ENCODE results near the gene PHOX2A.
A peak's percentile ranks its signal among the peaks of the same experiment; 100 is the strongest.

The PHOX2A gene

DNA sequence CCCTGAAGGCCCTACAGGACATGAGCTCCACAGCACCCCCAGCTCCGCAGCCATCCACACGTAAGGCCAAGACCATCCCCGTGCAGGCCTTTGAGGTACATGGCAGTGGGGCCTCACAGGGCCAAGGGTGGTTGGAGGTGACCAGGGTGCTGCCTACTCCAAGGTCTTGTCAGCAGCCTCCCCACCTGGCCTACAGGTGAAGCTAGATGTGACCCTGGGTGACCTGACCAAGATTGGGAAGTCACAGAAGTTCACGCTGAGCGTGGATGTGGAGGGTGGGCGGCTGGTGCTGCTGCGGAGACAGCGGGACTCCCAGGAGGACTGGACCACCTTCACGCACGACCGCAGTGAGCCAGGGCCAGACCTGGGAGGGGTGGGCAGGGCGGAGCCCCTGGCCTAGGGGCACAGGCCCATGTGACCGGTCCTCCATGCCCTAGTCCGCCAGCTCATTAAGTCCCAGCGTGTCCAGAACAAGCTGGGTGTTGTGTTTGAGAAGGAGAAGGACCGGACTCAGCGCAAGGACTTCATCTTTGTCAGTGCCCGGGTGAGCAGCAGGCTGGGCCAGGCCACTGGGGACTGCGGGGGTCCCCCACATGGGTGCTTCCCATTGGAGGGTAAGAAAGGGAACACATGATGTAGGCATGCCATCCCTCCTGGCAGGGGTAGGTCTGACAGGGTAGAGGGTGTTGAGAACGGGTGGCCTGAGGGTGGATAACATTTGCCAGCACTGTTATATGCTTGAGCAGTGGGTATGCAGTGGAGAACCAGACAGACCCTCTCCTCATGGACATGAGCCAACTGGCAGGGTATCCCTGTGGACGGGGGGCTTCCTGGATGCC lies 13.8 kb downstream of the PHOX2A start:
- TF ChIP-seq, protein P1, sequence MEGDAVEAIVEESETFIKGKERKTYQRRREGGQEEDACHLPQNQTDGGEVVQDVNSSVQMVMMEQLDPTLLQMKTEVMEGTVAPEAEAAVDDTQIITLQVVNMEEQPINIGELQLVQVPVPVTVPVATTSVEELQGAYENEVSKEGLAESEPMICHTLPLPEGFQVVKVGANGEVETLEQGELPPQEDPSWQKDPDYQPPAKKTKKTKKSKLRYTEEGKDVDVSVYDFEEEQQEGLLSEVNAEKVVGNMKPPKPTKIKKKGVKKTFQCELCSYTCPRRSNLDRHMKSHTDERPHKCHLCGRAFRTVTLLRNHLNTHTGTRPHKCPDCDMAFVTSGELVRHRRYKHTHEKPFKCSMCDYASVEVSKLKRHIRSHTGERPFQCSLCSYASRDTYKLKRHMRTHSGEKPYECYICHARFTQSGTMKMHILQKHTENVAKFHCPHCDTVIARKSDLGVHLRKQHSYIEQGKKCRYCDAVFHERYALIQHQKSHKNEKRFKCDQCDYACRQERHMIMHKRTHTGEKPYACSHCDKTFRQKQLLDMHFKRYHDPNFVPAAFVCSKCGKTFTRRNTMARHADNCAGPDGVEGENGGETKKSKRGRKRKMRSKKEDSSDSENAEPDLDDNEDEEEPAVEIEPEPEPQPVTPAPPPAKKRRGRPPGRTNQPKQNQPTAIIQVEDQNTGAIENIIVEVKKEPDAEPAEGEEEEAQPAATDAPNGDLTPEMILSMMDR (IDR thresholded peaks at IDR 0.05) = no peak
- Histone ChIP-seq H3K4me3 (no peak overlapping the region), H3K27ac (no peak overlapping the region)
- peak; percentile 53 for DNase-seq (ENCODE audit: low spot score)

DNA sequence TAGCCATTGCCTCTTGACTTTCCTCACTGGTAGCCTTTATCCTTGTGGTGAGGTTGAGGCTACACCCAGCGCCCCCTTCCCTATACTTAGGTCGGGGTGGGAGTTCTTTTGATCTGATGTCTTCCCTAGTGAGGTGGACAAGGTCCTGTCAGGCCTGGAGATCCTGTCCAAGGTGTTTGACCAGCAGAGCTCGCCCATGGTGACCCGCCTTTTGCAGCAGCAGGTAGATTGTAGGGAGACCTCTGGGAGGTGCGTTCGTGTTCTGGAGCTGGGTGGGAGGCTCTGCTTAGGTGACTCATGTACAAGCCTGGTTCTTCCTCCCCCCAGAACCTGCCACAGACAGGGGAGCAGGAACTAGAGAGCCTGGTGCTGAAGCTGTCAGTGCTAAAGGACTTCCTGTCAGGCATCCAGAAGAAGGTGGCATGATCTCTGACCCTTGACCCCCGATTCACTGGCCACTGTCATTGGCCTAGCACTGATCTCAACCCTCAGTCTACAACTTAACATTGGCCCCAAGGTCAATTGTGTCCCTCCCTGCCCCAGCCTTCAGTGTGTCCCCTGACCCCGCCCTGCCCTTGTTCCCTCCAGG lies 14.5 kb downstream of the PHOX2A start:
- Histone ChIP-seq H3K27ac (no peak overlapping the region), H3K4me3 (no peak overlapping the region)
- peak; percentile 64 for DNase-seq (ENCODE audit: low spot score)
- TF ChIP-seq, protein P1 (IDR thresholded peaks at IDR 0.05) = no peak

DNA sequence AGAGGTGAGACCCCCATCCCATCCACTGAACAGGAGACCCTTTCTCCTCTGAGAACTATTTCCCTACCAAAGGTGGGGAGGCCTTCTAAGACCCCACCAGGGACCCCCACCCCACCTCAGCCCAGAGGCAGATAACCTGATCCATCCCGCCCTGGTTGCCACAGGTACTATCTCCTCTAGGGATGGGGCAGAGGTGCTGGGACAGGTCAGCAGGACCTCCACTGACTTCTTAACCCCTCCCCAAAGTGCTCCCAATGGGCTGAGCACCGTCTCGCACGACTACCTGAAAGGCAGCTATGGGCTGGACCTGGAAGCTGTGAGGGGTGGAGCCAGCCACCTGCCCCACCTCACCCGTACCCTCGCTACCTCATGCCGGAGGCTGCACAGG lies 15.1 kb downstream of the PHOX2A start:
- TF ChIP-seq, protein P1 (IDR thresholded peaks at IDR 0.05) = no peak
- no peak overlapping the region for H3K4me3 ChIP-seq
- H3K27ac ChIP-seq = no peak overlapping the region
- DNase-seq (ENCODE audit: low spot score) = no peak

DNA sequence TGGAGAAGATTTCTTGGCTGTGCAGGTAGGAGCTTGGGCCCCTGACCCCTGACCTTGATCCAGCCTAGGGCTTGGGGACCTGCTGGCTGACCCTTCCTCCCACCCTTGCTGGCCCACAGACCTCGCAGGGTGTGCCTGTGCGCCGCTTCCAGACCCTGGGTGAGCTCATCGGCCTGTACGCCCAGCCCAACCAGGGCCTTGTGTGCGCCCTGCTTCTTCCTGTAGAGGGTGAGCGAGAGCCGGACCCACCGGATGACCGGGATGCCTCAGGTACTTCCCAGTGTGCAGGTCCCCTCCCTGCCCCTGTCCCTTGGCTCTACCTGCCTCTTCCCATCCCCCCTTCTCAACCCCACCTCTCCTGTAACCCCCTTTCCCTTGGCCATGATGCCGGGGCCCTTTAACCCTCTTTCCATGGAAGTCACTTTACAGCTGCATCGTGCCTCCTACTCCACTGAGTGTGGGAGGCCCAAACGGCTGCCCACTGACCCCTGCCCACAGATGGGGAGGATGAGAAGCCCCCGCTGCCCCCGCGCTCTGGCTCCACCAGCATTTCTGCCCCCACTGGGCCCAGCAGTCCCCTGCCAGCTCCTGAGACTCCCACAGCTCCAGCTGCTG lies 15.6 kb downstream of the PHOX2A start:
- Histone ChIP-seq H3K27ac (no peak overlapping the region), H3K4me3 (no peak overlapping the region)
- peak; percentile 65 for DNase-seq (ENCODE audit: low spot score)
- TF ChIP-seq, protein P1 (IDR thresholded peaks at IDR 0.05) = no peak

DNA sequence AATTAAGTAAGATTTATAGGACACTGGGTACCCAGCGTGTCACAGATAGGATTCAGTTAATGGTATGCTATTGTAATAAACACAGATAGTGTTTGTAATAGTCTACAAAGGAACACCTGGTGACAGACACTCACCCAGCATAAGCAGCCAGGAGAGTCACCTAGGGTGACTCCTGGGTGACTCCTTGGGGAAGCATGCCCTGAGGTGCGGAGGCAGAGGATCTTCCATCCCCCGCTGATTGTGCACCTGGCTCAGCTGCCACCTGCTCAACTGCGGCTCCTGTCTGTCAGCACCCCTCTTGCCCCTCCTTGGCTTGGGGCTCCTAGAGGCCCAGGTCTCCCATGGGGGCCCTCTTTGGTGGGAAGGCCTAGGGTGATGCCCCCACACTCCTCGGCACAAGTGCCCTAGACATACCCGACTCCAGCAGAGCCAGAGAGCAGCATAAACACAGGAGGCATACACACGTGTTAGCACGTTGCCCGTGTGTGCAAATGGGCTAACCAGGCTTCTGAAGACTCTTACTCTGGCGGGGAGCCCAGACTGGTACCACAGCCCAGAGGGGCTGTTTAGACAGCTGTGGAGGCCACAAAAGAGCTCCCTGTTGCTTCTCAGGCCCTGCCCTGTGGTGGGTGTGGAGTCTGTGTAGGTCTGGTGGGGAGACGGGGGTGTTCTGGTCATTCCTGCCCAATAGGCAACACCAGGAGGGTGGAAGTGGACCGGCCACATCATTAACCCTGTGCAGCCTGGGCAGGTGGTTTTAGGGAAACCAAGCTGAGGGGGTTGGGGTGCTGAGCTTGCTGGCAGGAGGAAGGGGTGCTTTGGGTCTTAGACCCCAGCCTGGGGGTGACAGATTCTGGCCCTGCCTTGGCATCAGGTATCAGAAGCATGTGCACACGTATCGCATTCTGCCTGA lies 16.4 kb downstream of the PHOX2A start:
- Histone ChIP-seq H3K27ac (no peak overlapping the region), H3K4me3 (no peak overlapping the region)
- DNase-seq (ENCODE audit: low spot score) = peak; percentile 64
- TF ChIP-seq, protein P1 (IDR thresholded peaks at IDR 0.05) = no peak

DNA sequence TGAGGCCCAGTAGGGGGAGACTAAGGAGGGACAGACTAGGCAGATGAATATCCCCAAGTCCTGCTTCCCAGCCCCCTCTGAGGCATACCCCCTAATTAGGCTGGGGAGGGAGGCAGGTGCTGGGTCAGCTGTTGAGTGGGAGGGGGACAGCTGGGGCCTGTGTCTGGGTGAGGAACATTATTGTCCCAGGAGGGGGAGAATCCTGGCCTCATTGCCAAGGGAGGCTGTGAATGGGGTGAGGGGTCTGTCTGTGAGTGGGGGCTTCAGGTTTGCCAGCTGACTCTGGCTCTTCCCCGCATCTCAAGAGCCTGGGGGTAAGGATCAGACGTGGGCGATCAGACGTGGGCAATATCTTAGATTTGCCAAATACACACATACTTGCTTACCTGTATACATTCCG lies 17.3 kb downstream of the PHOX2A start:
- TF ChIP-seq, protein P1 (IDR thresholded peaks at IDR 0.05) = no peak
- Histone ChIP-seq H3K4me3 (no peak overlapping the region), H3K27ac (no peak overlapping the region)
- DNase-seq (ENCODE audit: low spot score) = peak; percentile 62

Data from coronary artery (tissue), 2 donors.